Choroid plexus epithelial cell (primary cell): Measurements from ENCODE around the gene TTLL5.

Experiments
- DNase-seq: peaks from one replicate; pipeline ENCODE4 v3.0.0-alpha.2; 2010; ENCODE audit warnings: low read depth
- H3K4me3 ChIP-seq: 2 replicates; pipeline ENCODE4 v1.5.1; 2011; ENCODE audit warnings: low read depth, mild to moderate bottlenecking, control low read depth, low read length, moderate library complexity
- TF ChIP-seq, protein P1 (sequence below): conservative IDR thresholded peaks from 2 replicates; pipeline ENCODE4 v1.5.1; 2011; ENCODE audit warnings: low read depth, mild to moderate bottlenecking, control low read depth, inconsistent platforms, low read length, moderate library complexity

Gene TTLL5

DNA sequence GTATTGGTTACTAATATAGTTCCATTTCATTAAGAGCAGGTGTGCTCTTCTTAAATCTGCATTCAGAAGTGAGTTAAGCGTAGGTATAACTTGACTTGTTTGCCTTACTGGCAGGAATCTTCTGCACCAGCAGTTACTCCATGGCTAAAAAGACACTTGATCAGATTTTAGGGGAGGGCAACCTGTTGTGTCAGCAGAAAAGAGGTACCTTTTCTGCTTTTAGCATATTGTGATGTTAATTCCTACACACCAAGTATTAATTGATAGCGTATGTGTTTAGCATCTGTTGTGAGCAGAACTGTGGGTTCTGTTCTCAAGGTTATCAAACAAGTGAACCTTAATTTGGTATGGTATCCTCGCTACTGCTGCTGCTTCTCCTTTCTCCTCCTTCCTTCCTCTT, 38.3 kb downstream of the TTLL5 start:
- no peak for DNase-seq
- TF ChIP-seq, protein P1, sequence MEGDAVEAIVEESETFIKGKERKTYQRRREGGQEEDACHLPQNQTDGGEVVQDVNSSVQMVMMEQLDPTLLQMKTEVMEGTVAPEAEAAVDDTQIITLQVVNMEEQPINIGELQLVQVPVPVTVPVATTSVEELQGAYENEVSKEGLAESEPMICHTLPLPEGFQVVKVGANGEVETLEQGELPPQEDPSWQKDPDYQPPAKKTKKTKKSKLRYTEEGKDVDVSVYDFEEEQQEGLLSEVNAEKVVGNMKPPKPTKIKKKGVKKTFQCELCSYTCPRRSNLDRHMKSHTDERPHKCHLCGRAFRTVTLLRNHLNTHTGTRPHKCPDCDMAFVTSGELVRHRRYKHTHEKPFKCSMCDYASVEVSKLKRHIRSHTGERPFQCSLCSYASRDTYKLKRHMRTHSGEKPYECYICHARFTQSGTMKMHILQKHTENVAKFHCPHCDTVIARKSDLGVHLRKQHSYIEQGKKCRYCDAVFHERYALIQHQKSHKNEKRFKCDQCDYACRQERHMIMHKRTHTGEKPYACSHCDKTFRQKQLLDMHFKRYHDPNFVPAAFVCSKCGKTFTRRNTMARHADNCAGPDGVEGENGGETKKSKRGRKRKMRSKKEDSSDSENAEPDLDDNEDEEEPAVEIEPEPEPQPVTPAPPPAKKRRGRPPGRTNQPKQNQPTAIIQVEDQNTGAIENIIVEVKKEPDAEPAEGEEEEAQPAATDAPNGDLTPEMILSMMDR: no peak

GRCh38 chr14:75700295-75700694, 39.2 kb downstream of the TTLL5 start:
- TF ChIP-seq, protein P1: no peak
- H3K4me3 ChIP-seq: no peak overlapping the region
- DNase-seq: no peak

More for the DNA sequence above, 38.3 kb downstream of the TTLL5 start:
- H3K4me3 ChIP-seq: no peak overlapping the region

- DNase-seq: no peak
- no peak overlapping the region for H3K4me3 ChIP-seq
- TF ChIP-seq, protein P1: no peak
Measured at GRCh38 chr14:75702122-75702521, 41.1 kb downstream of the TTLL5 start.

- peak; percentile 27 for DNase-seq
Measured at GRCh38 chr14:75702616-75703261, 41.7 kb downstream of the TTLL5 start.

GRCh38 chr14:75703467-75703866, 42.4 kb downstream of the TTLL5 start:
- TF ChIP-seq, protein P1: no peak
- DNase-seq: no peak

More at GRCh38 chr14:75702616-75703261, 41.7 kb downstream of the TTLL5 start:
- H3K4me3 ChIP-seq: no peak overlapping the region
- TF ChIP-seq, protein P1: no peak

DNA sequence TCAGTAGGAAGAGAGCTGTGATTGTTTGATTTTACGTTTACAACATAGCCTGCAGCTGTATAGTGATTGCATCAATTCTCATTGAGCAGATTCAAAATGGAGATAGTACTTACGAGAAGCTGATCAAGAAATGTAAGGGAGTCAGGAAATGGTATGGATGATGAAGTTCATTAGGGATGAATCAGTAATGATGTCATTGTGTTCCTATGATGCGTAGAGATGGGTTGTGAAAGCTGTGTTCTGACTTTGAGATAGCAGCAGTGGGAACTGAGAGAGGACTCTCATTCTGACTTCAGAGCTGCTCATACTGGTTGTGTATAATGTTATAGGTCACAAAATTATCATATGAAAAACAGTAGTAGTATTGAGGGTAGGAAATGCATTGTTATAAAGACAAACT, 44.0 kb downstream of the TTLL5 start:
- TF ChIP-seq, protein P1: no peak
- peak; percentile 34 for DNase-seq

More at GRCh38 chr14:75703467-75703866, 42.4 kb downstream of the TTLL5 start:
- no peak overlapping the region for H3K4me3 ChIP-seq

GRCh38 chr14:75709207-75709812, 48.3 kb downstream of the TTLL5 start:
- no peak overlapping the region for H3K4me3 ChIP-seq
- TF ChIP-seq, protein P1: peak; percentile 89
- DNase-seq: peak; percentile 95

More for the DNA sequence above, 44.0 kb downstream of the TTLL5 start:
- H3K4me3 ChIP-seq: no peak overlapping the region
